Testis (tissue), 3 donors: Measurements from ENCODE around the gene CFAP61. TPM values are rescaled to one million over a fixed set of nuclear protein-coding genes. Genes with fewer than 3 reads are reported as not detected.

Source experiments
- DNase-seq: peaks from one replicate; pipeline ENCODE4 v3.0.0-alpha.2; 2019
- H3K27ac ChIP-seq, 2 donors: fragments of 200-600 bp; sonication (generic); one replicate each; pipeline ENCODE4 v1.5.1; 2019
- H3K27me3 ChIP-seq: fragments of 200-600 bp; sonication (generic); one replicate; pipeline ENCODE4 v1.5.1; 2019
- H3K36me3 ChIP-seq: fragments of 200-600 bp; sonication (generic); one replicate; pipeline ENCODE4 v1.5.1; 2017; ENCODE audit warnings: low read depth; ENCODE audit errors: missing control alignments
- H3K4me1 ChIP-seq: fragments of 200-600 bp; sonication (generic); one replicate; pipeline ENCODE4 v1.5.1; 2019
- H3K4me3 ChIP-seq, 2 donors: fragments of 200-600 bp; sonication (generic); one replicate each; pipeline ENCODE4 v1.5.1; 2017 to 2019
- H3K9me3 ChIP-seq: fragments of 200-600 bp; sonication (generic); one replicate; pipeline ENCODE4 v1.5.1; 2017
- POLR2A ChIP-seq: fragments of 450-650 bp; IDR thresholded peaks from one replicate; pipeline ENCODE4 v1.6.1; 2017; ENCODE audit warnings: antibody characterized with exemption, mild to moderate bottlenecking, moderate library complexity
- WGBS, 2 donors: methylation state at CpG; one replicate each; pipeline ENCODE4 v1.1.5; 2018; 5-methylcytosine and 5-hydroxymethylcytosine counted together
- intact Hi-C: fragments of 100-400 bp; cut with DNase I; formaldehyde crosslinking; loops from one replicate; pipeline ENCODE4 v1.15.1; 2023; ENCODE audit warnings: low total_unique reads
- polyA plus RNA-seq: library from polyadenylated mRNA; stranded (reverse); fragments of 350-450 nt; fragmentation: Illumina TruSeq; extraction: RNeasy Lipid Tissue Mini Kit (QIAGEN cat#74804); gene quantifications from one replicate; pipeline ENCODE4 v1.2.3, GENCODE V29; 2014; ENCODE audit warnings: low read depth, low replicate concordance; ENCODE audit not compliant: insufficient read depth
- total RNA-seq, 2 donors: library from RNA; depleted of rRNA; stranded (reverse); fragments of >200 nt; gene quantifications; one replicate each; pipeline ENCODE4 v1.2.3, GENCODE V29; 2016
- TF ChIP-seq, protein P1 (sequence below), 3 experiments: fragments of 450-650 bp in 2 of 3; fragments of 200-600 bp in 1 of 3; sonication (generic) in 1 of 3; IDR thresholded peaks; one replicate each; pipeline ENCODE4 v1.5.1; 2016 to 2019; ENCODE audit warnings: antibody characterized with exemption in 3 of 3, mild to moderate bottlenecking in 2 of 3, moderate library complexity in 1 of 3

The CFAP61 gene
- total and polyA plus RNA-seq, 3 donors from 2014 or later = 21.4 to 76.0 (median 27.3) TPM

DNA sequence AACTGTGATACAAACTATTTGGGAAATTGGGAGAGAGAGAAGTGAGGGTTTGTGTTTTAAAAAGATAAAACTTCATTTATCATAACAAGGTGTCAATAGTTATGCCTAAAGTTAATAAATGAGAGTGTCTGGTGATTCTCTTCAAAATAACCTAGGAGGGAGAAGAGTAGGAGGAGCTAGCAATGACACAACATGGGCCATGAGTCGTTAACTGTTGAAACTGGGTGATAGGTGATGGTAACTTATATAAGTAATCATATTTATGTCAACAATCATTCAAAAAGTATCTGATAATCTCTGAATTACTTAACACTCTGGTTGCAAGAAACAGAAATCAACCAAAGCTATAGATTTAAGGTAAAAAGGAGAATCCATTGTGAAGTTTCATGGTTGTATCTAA is 268.8 kb downstream of the CFAP61 start:
- Histone ChIP-seq H3K27ac (no peak overlapping the region), H3K27me3 (no peaks in the 10 kb centered on the region), H3K4me3 (no peak overlapping the region), H3K9me3 (no peaks in the 10 kb centered on the region), H3K36me3 (no peaks in the 10 kb centered on the region), H3K4me1 (no peaks in the 10 kb centered on the region)
- intact Hi-C loops = no loop called here
- TF ChIP-seq POLR2A = no peak
- TF ChIP-seq, protein P1, sequence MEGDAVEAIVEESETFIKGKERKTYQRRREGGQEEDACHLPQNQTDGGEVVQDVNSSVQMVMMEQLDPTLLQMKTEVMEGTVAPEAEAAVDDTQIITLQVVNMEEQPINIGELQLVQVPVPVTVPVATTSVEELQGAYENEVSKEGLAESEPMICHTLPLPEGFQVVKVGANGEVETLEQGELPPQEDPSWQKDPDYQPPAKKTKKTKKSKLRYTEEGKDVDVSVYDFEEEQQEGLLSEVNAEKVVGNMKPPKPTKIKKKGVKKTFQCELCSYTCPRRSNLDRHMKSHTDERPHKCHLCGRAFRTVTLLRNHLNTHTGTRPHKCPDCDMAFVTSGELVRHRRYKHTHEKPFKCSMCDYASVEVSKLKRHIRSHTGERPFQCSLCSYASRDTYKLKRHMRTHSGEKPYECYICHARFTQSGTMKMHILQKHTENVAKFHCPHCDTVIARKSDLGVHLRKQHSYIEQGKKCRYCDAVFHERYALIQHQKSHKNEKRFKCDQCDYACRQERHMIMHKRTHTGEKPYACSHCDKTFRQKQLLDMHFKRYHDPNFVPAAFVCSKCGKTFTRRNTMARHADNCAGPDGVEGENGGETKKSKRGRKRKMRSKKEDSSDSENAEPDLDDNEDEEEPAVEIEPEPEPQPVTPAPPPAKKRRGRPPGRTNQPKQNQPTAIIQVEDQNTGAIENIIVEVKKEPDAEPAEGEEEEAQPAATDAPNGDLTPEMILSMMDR (IDR thresholded peaks at IDR 0.05) = no peak
- no peak for DNase-seq
- 84 to 89% methylated on average over 1 of the region's 1 CpG for WGBS, 2 donors

DNA sequence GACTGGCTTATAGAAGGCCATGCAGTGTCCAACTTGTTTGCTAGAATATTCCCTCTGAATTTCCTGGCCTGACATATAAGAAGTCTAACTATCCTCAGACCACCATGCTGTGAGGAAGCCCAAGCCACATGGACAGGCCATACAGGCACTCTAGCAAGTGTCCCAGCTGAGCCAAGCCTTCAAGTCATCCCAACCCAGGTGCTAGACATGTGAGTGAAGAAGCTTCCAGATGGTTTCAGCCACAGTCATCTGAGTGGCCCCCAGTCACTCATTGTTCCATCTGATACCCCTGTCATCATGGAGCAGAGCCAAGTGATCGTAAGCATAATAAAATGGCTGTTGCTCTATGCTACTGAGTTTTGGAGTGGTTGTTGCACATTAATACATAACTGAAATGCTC is 269.6 kb downstream of the CFAP61 start:
- H3K4me1 ChIP-seq = no peaks in the 10 kb centered on the region
- DNase-seq = no peak

DNA sequence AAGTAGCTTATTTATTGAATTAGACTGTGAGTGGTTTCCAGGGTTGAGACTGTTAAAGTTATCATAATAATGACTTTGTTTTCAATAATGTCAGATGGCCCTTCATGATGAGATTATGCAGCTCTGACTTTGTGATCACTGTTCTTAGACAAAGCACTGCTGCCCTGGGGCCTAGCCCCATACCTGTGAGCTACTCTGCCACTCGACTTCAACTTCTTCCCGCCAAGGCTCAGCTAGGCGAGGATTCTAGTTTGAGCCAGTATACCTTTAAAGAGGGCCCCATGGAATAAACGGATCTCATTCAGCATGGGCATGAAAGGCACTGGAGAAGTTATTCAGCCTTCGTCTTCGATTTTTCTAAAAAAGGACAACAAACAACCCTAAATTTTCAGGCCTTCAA is 270.6 kb downstream of the CFAP61 start:
- Histone ChIP-seq H3K27me3 (no peaks in the 10 kb centered on the region), H3K36me3 (no peaks in the 10 kb centered on the region), H3K4me1 (no peaks in the 10 kb centered on the region), H3K27ac (no peak overlapping the region), H3K4me3 (no peak overlapping the region), H3K9me3 (no peaks in the 10 kb centered on the region)
- TF ChIP-seq, protein P1 (IDR thresholded peaks at IDR 0.05) = no peak
- no peak for TF ChIP-seq POLR2A
- intact Hi-C loops = no loop called here
- DNase-seq = no peak
- 88% methylated on average over 6 of the region's 6 CpGs for WGBS, 2 donors

More for the DNA sequence above, 269.6 kb downstream of the CFAP61 start:
- Histone ChIP-seq H3K27me3 (no peaks in the 10 kb centered on the region), H3K9me3 (no peaks in the 10 kb centered on the region), H3K4me3 (no peak overlapping the region), H3K27ac (no peak overlapping the region), H3K36me3 (no peaks in the 10 kb centered on the region)
- TF ChIP-seq, protein P1 (IDR thresholded peaks at IDR 0.05) = no peak
- TF ChIP-seq POLR2A = no peak
- intact Hi-C loops = no loop called here
- WGBS, 2 donors = 92 to 100% methylated on average over 1 of the region's 1 CpG

DNA sequence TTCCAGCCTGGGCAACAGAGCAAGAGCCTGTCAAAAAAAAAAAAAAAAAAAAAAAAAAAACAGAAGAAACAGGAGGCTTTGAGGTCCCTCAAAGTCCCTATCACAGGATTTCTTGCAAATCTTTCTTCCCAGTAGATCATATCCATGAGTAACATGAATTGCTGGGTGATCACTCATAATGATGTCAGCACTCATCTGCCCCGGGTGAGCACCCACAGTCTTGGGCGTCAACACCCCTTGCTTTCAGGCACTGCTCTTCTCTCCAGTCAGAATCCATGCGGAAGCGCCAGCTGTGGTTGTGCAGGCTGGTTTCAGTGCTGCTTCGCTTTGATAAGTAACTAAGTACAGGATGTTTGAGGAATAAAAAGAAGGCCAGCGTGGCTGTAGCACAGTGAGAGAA is 275.4 kb downstream of the CFAP61 start:
- no peak for TF ChIP-seq POLR2A
- TF ChIP-seq, protein P1 (IDR thresholded peaks at IDR 0.05) = no peak
- Histone ChIP-seq H3K4me3 (no peak overlapping the region), H3K4me1 (no peaks in the 10 kb centered on the region)

DNA sequence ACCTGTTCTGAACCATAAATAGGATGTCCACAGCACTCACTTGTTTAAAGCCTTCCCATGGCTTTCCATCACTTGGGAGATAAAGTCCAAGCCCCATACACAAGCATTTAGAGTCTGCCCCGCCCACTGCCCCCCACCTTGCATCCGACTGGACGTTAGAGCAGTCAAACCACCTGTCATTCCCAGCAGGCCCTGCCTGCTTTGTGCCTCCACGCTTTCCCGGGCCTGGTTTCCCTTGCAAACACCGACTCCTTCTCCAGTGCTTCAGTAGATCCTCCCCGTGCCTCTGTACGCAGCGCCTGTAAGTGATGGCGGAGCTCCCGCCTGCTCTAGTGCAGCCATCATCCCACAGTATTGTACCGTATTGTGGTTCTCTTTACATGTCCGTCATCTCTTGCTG is 277.2 kb downstream of the CFAP61 start:
- WGBS, 2 donors = 94 to 95% methylated on average over 13 of the region's 13 CpGs
- H3K4me1 ChIP-seq = no peaks in the 10 kb centered on the region
- intact Hi-C loops = no loop called here
- H3K27ac ChIP-seq = no peak overlapping the region
- H3K9me3 ChIP-seq = no peaks in the 10 kb centered on the region
- no peak for TF ChIP-seq POLR2A
- TF ChIP-seq, protein P1 (IDR thresholded peaks at IDR 0.05) = no peak
- no peaks in the 10 kb centered on the region for H3K36me3 ChIP-seq
- no peak overlapping the region for H3K4me3 ChIP-seq
- H3K27me3 ChIP-seq = no peaks in the 10 kb centered on the region
- DNase-seq = no peak

More for the DNA sequence above, 275.4 kb downstream of the CFAP61 start:
- 55 to 80% methylated on average over 6 of the region's 6 CpGs for WGBS, 2 donors
- intact Hi-C loops = no loop called here
- Histone ChIP-seq H3K27me3 (no peaks in the 10 kb centered on the region), H3K9me3 (no peaks in the 10 kb centered on the region), H3K36me3 (no peaks in the 10 kb centered on the region), H3K27ac (no peak overlapping the region)
- no peak for DNase-seq
